ENCODE measurements around the gene NCKAP5. TPM values are rescaled to one million over a fixed set of nuclear protein-coding genes. Genes with fewer than 3 reads are reported as not detected.

Gene NCKAP5
- total RNA-seq, 4 donors from 2014 or later = 0.55 to 6.6 (median 3.3) TPM; not detected in 1

DNA sequence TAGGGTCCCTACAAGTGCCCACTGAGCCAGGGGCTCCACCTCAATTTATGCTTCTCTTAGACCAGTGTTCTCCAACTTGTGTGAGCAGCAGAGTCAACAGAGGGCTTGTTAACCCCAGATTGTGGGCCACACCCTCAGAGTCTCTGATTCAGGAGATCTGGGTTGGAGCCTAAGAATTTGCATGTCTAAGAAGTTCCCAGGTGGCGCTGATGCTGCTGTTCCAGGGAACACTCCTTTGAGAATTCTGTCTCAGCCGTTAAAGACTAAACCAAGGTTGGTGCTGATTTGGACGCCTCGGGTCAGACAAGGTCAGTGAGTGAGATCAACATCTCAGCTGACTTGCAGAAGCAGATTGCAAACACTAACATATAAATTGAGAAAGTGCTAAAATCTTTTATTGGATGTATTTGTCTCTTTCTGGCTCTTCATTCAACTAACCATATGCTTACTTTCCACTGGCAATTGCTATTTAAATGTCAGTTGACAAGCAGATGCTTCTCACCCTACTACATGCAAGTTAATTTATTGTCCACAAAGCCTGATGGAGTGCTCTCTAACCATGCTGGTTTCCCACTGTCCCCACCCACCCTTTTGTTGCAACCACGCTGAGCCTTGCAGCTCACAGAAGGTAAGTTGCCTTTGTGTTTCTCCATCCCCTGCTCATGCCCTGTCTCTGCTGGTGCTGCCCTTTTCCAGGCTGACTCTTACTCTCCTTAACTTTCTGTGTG lies 929.8 kb downstream of the NCKAP5 start:
- TF ChIP-seq POLR2A (IDR thresholded peaks at IDR 0.05) = no peak
- TF ChIP-seq, protein P1, sequence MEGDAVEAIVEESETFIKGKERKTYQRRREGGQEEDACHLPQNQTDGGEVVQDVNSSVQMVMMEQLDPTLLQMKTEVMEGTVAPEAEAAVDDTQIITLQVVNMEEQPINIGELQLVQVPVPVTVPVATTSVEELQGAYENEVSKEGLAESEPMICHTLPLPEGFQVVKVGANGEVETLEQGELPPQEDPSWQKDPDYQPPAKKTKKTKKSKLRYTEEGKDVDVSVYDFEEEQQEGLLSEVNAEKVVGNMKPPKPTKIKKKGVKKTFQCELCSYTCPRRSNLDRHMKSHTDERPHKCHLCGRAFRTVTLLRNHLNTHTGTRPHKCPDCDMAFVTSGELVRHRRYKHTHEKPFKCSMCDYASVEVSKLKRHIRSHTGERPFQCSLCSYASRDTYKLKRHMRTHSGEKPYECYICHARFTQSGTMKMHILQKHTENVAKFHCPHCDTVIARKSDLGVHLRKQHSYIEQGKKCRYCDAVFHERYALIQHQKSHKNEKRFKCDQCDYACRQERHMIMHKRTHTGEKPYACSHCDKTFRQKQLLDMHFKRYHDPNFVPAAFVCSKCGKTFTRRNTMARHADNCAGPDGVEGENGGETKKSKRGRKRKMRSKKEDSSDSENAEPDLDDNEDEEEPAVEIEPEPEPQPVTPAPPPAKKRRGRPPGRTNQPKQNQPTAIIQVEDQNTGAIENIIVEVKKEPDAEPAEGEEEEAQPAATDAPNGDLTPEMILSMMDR (IDR thresholded peaks at IDR 0.05) = no peak
- Histone ChIP-seq H3K27me3 (no peaks in the 10 kb centered on the region), H3K36me3 (no peaks in the 10 kb centered on the region), H3K4me3 (no peak overlapping the region), H3K4me1 (no peaks in the 10 kb centered on the region), H3K9me3 (no peaks in the 10 kb centered on the region), H3K27ac (no peak overlapping the region)
- no peak for DNase-seq
- intact Hi-C loops (cut with DNase I; ENCODE audit: low total_unique reads) = no loop called here

DNA sequence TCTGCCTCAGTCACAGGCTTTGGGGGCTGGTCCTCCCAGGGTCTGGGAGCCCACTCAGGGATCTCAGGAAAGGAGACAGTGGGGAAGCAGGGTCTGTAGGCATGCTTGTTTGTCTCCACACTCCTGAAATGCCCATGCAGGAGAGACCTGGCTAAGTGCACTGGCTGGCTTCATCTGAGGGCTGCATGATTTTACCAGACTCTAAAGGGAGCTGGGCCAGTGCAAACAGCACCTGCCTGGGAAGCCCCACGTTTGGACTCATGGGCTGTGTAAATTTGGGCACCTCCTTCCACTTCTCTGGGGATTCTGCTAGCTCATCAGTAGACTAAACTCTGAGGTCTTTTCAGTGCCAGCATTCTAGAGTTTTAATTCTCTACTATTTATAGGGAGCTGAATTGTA lies 931.9 kb downstream of the NCKAP5 start:
- H3K27me3 ChIP-seq = no peaks in the 10 kb centered on the region
- no peaks in the 10 kb centered on the region for H3K4me1 ChIP-seq
- intact Hi-C loops (cut with DNase I; ENCODE audit: low total_unique reads) = no loop called here
- H3K27ac ChIP-seq = no peak overlapping the region
- no peak for DNase-seq
- TF ChIP-seq POLR2A (IDR thresholded peaks at IDR 0.05) = no peak
- TF ChIP-seq, protein P1 (IDR thresholded peaks at IDR 0.05) = no peak
- no peak overlapping the region for H3K4me3 ChIP-seq
- no peaks in the 10 kb centered on the region for H3K36me3 ChIP-seq
- no peaks in the 10 kb centered on the region for H3K9me3 ChIP-seq

DNA sequence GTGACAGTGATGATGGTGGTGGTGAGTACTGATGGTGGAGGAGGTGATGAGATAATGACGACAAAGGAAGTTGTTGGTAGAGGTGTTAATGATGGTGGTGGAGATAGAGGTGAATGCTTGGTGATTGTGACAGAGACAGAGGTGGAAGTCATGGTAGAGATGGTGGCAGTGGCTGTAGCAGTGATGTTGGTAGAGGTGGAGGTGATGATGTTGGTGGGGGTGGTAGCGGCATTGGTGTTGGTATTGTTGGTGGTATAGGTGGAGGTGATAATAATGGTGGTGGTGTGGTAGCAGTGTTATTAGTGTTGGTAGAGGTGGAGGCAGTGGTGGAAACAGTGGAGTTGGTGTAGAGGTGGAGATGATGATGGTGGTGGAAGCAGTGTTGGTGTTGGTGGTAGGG lies 934.6 kb downstream of the NCKAP5 start:
- no peak for DNase-seq
- Histone ChIP-seq H3K4me3 (no peak overlapping the region), H3K36me3 (no peaks in the 10 kb centered on the region), H3K27ac (no peak overlapping the region), H3K27me3 (no peaks in the 10 kb centered on the region), H3K9me3 (no peaks in the 10 kb centered on the region), H3K4me1 (no peaks in the 10 kb centered on the region)
- intact Hi-C loops (cut with DNase I; ENCODE audit: low total_unique reads) = no loop called here
- no peak for TF ChIP-seq POLR2A (IDR thresholded peaks at IDR 0.05)

DNA sequence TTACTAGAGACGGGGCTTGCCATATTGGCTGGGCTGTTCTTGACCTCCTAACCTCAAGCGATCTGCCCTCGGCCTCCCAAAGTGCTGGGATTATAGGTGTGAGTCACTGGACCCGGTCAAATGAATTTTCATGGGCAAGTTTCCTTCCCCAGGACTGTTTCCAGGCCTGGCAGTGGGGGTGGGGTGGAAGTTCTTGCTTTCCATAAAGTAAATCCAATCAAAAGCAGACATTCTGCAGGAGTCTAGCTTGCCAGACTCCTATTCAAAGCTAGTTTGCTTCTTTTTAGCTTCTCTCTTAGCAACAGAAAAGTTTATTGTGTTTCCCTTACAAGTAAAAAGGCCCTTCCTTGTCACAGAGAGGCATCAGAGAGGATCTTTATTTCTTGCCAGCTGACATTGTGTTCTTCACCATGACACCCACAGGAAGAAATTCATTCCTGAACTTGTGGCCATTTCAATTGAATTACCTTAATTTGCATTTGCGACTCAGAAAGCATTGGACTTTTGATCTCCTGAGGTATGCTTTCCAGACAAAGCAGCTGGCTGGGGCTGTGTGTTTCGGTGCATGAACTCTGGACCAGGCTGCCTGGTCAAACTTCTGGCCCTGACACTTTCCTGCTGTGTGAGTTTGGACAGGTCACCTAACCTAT lies 936.1 kb downstream of the NCKAP5 start:
- Histone ChIP-seq H3K9me3 (no peaks in the 10 kb centered on the region), H3K27ac (no peak overlapping the region), H3K4me3 (no peak overlapping the region), H3K36me3 (no peaks in the 10 kb centered on the region), H3K4me1 (no peaks in the 10 kb centered on the region), H3K27me3 (no peaks in the 10 kb centered on the region)
- DNase-seq = no peak
- TF ChIP-seq, protein P1 (IDR thresholded peaks at IDR 0.05) = no peak
- no peak for TF ChIP-seq POLR2A (IDR thresholded peaks at IDR 0.05)
- intact Hi-C loops (cut with DNase I; ENCODE audit: low total_unique reads) = no loop called here

DNA sequence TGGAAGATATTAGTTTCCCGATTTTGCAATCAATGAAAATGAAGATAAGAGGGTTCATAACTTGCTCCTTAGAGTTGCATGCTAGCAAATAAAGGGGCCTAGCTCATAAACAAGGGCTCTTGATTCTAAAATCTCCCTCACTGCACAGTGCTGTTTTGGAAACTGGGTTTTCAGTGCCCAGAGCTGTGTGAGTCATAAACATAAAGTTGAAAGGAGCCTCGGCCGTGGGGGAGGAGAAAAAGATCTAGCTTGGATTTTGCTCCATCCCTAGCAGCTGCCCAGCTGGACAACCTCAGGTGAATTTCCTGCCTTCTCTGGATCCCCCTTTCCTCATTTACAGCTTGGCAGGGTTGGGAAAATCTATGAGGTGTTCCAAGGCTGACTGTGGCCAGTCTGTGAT lies 940.7 kb downstream of the NCKAP5 start:
- no peak overlapping the region for H3K27ac ChIP-seq
- no peak for TF ChIP-seq POLR2A (IDR thresholded peaks at IDR 0.05)
- TF ChIP-seq, protein P1 (IDR thresholded peaks at IDR 0.05) = no peak

More for the DNA sequence above, 940.7 kb downstream of the NCKAP5 start:
- H3K4me1 ChIP-seq = no peaks in the 10 kb centered on the region
- no peaks in the 10 kb centered on the region for H3K27me3 ChIP-seq
- no peak overlapping the region for H3K4me3 ChIP-seq
- H3K9me3 ChIP-seq = no peaks in the 10 kb centered on the region
- no peaks in the 10 kb centered on the region for H3K36me3 ChIP-seq
- no peak for DNase-seq
- intact Hi-C loops (cut with DNase I; ENCODE audit: low total_unique reads) = no loop called here
